GM03348 (cell line): Measurements from ENCODE around the gene DOCK1.
"Not testable (repeated sequence)": the region's sequence is repeated elsewhere in the genome, so short reads cannot be mapped to it uniquely, and the experiment has no call there.

Source experiments
- DNase-seq: peaks from one replicate; pipeline ENCODE4 v3.0.0; 2012; ENCODE audit warnings: low spot score

DOCK1 gene

GRCh38 chr10:126904818-126905701, at the start of gene DOCK1:
DOCK1 (plus strand) TSS chr10:126905428; CDS start chr10:126905518, 90 bp downstream.
- peak; percentile 96 for DNase-seq

GRCh38 chr10:126857178-126857806, 47.9 kb upstream of the DOCK1 start:
- DNase-seq: no peak

GRCh38 chr10:126867567-126868365, 37.5 kb upstream of the DOCK1 start:
- peak; percentile 88 for DNase-seq

- no peak for DNase-seq
These were observed 36.9 kb upstream of the DOCK1 start for GRCh38 chr10:126868371-126868770.

GRCh38 chr10:126872135-126872534, 33.1 kb upstream of the DOCK1 start:
- no peak for DNase-seq

- no peak for DNase-seq
These were observed 32.5 kb upstream of the DOCK1 start for GRCh38 chr10:126872768-126873167.

GRCh38 chr10:126876456-126876855, 28.8 kb upstream of the DOCK1 start:
- DNase-seq: no peak

GRCh38 chr10:126877390-126877789, 27.8 kb upstream of the DOCK1 start:
- no peak for DNase-seq

GRCh38 chr10:126878594-126878993, 26.6 kb upstream of the DOCK1 start:
- DNase-seq: no peak

- DNase-seq: peak; percentile 23
These were observed 24.3 kb upstream of the DOCK1 start for GRCh38 chr10:126880926-126881325.

- not testable (repeated sequence) for DNase-seq
These were observed 23.2 kb upstream of the DOCK1 start for GRCh38 chr10:126882055-126882454.

- not testable (repeated sequence) for DNase-seq
These were observed 16.8 kb upstream of the DOCK1 start for GRCh38 chr10:126888436-126888835.

GRCh38 chr10:126889421-126889820, 15.8 kb upstream of the DOCK1 start:
- DNase-seq: no peak

GRCh38 chr10:126890797-126891196, 14.4 kb upstream of the DOCK1 start:
- DNase-seq: not testable (repeated sequence)

GRCh38 chr10:126892226-126893175, 12.7 kb upstream of the DOCK1 start:
- no peak for DNase-seq

GRCh38 chr10:126893206-126893605, 12.0 kb upstream of the DOCK1 start:
- no peak for DNase-seq

GRCh38 chr10:126893841-126894240, 11.4 kb upstream of the DOCK1 start:
- DNase-seq: no peak

- DNase-seq: no peak
These were observed 9.9 kb upstream of the DOCK1 start for GRCh38 chr10:126895214-126895781.

GRCh38 chr10:126898460-126898859, 6.8 kb upstream of the DOCK1 start:
- DNase-seq: no peak

- DNase-seq: not testable (repeated sequence)
These were observed 5.7 kb upstream of the DOCK1 start for GRCh38 chr10:126899529-126899928.

GRCh38 chr10:126902157-126902556, 3.1 kb upstream of the DOCK1 start:
- peak; percentile 77 for DNase-seq
